ENCODE results near the gene LRRC36. TPM values are rescaled to one million over a fixed set of nuclear protein-coding genes. Genes with fewer than 3 reads are reported as not detected.

Gene LRRC36
- polyA plus RNA-seq, 1 donor (not counting 4 experiments of a cell fraction or from before 2014, with no cell fraction given) = not detected

DNA sequence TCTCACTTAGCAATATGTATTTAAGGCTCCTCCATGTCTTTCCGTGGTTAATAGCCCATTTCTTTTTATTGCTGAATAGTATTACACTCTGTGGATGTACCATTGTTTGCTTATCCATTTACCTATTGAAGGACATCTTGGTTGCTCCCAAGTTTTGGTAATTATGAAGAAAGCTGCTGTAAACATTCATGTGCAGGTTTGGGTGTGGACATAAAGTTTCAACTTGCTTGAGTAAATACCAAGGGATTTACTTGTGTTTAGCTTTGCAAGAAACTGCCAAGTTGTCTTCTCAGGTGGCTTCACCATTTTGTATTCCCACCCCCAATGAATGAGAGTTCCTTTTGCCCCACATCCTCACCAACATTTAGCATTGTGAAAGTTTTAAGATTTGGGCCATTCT is 9.5 kb downstream of the LRRC36 start:
- dilution Hi-C loops (cut with MboI; ENCODE audit: extremely low pct_ligation_motif_present, low sequenced_read_pairs) = no loop called here
- no peak overlapping the region for H3K4me3 ChIP-seq (ENCODE audit: control insufficient read depth in 2 of 3, extremely low read depth in 1 of 3, insufficient read depth in 2 of 3, low read depth in 1 of 3, low read length in 3 of 3)

DNA sequence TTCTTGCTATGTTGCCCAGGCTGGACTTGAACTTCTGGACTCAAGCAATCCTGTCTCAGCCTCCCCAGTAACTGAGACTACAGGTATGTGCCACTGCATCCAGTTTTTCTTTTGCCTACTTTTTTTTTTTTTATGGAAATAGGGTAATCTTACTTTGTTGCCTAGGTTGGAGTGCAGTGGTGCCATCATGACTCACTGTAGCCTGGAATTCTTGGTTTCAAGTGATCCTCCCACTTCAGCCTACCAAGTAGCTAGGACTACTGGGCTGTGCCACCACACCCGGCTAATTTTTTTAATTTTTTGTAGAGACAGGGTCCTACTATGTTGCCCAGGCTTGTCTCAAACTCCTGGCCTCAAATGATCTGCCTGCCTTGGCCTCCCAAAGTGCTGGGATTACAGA is 10.0 kb downstream of the LRRC36 start:
- H3K27ac ChIP-seq (ENCODE audit: control insufficient read depth, insufficient read depth, low read length) = no peak overlapping the region
- H2AFZ ChIP-seq (ENCODE audit: control insufficient read depth, low read length) = no peak overlapping the region
- TF ChIP-seq EZH2 (IDR thresholded peaks at IDR 0.05; ENCODE audit: low read length) = no peak

More for the DNA sequence above, 9.5 kb downstream of the LRRC36 start:
- H3K9me1 ChIP-seq (ENCODE audit: control insufficient read depth, extremely low read depth, insufficient read depth, low read length) = no peaks in the 10 kb centered on the region
- FAIRE-seq (no peak), DNase-seq (ENCODE audit: low read depth, low spot score) (no peak)
- no peaks in the 10 kb centered on the region for H3K79me2 ChIP-seq (ENCODE audit: control insufficient read depth, insufficient read depth, low read length)
- TF ChIP-seq, protein P1, sequence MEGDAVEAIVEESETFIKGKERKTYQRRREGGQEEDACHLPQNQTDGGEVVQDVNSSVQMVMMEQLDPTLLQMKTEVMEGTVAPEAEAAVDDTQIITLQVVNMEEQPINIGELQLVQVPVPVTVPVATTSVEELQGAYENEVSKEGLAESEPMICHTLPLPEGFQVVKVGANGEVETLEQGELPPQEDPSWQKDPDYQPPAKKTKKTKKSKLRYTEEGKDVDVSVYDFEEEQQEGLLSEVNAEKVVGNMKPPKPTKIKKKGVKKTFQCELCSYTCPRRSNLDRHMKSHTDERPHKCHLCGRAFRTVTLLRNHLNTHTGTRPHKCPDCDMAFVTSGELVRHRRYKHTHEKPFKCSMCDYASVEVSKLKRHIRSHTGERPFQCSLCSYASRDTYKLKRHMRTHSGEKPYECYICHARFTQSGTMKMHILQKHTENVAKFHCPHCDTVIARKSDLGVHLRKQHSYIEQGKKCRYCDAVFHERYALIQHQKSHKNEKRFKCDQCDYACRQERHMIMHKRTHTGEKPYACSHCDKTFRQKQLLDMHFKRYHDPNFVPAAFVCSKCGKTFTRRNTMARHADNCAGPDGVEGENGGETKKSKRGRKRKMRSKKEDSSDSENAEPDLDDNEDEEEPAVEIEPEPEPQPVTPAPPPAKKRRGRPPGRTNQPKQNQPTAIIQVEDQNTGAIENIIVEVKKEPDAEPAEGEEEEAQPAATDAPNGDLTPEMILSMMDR (optimal IDR thresholded peaks at IDR 0.05 in 1 of 3, IDR thresholded peaks at IDR 0.05 in 1 of 3, conservative IDR thresholded peaks at IDR 0.05 in 1 of 3; ENCODE audit: extremely low read depth in 1 of 3, insufficient read depth in 2 of 3, low read length in 3 of 3) = no peak
- no peak for TF ChIP-seq EZH2 (IDR thresholded peaks at IDR 0.05; ENCODE audit: low read length)
- H3K9me3 ChIP-seq (ENCODE audit: control insufficient read depth, low read depth, low read length) = no peaks in the 10 kb centered on the region
- H3K9ac ChIP-seq (ENCODE audit: control insufficient read depth, extremely low read depth, insufficient read depth, low read length) = no peak overlapping the region
- no peak overlapping the region for H2AFZ ChIP-seq (ENCODE audit: control insufficient read depth, low read length)
- no peaks in the 10 kb centered on the region for H3K4me1 ChIP-seq (ENCODE audit: control insufficient read depth, extremely low read depth, insufficient read depth, low read length)
- no peak overlapping the region for H3K4me2 ChIP-seq (ENCODE audit: control insufficient read depth, extremely low read depth, insufficient read depth, low read depth, low read length)
- H4K20me1 ChIP-seq (ENCODE audit: control insufficient read depth, extremely low read depth, insufficient read depth, low read length) = no peaks in the 10 kb centered on the region
- no peaks in the 10 kb centered on the region for H3K36me3 ChIP-seq (ENCODE audit: control insufficient read depth in 2 of 2, extremely low read depth in 1 of 2, insufficient read depth in 2 of 2, low read length in 2 of 2)
- H3K27me3 ChIP-seq (ENCODE audit: control insufficient read depth, extremely low read depth, insufficient read depth, low read length) = no peaks in the 10 kb centered on the region
- H3K27ac ChIP-seq (ENCODE audit: control insufficient read depth, insufficient read depth, low read length) = no peak overlapping the region

DNA sequence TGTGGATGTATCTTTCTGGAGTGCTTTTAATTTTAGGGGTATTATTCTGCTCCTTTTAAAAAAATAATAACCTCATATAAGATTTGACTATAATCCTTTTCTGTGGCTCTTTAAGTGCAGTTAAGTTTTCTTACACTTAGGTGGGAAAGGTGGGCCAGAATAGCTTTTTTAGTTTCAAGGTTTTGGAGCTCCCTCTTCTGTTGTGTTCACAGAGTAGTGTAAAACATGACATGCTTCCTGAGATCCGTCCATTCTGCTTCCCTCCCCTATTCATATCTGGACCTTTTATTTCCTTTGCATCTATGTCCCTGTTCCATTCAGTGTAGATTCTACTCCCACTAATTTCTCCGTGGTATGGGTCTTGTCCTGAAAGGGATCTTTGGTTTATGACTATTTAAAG is 12.8 kb downstream of the LRRC36 start:
- H3K4me3 ChIP-seq (ENCODE audit: control insufficient read depth in 2 of 3, extremely low read depth in 1 of 3, insufficient read depth in 2 of 3, low read depth in 1 of 3, low read length in 3 of 3) = no peak overlapping the region
- H3K9me1 ChIP-seq (ENCODE audit: control insufficient read depth, extremely low read depth, insufficient read depth, low read length) = no peaks in the 10 kb centered on the region
- no peaks in the 10 kb centered on the region for H4K20me1 ChIP-seq (ENCODE audit: control insufficient read depth, extremely low read depth, insufficient read depth, low read length)
- H3K36me3 ChIP-seq (ENCODE audit: control insufficient read depth in 2 of 2, extremely low read depth in 1 of 2, insufficient read depth in 2 of 2, low read length in 2 of 2) = no peaks in the 10 kb centered on the region
- no peak for DNase-seq (ENCODE audit: low read depth, low spot score)
- no peaks in the 10 kb centered on the region for H3K27me3 ChIP-seq (ENCODE audit: control insufficient read depth, extremely low read depth, insufficient read depth, low read length)
- no peak overlapping the region for H2AFZ ChIP-seq (ENCODE audit: control insufficient read depth, low read length)
- no peaks in the 10 kb centered on the region for H3K4me1 ChIP-seq (ENCODE audit: control insufficient read depth, extremely low read depth, insufficient read depth, low read length)
- FAIRE-seq = no peak
- H3K4me2 ChIP-seq (ENCODE audit: control insufficient read depth, extremely low read depth, insufficient read depth, low read depth, low read length) = no peak overlapping the region
- no peaks in the 10 kb centered on the region for H3K79me2 ChIP-seq (ENCODE audit: control insufficient read depth, insufficient read depth, low read length)
- no peak overlapping the region for H3K9ac ChIP-seq (ENCODE audit: control insufficient read depth, extremely low read depth, insufficient read depth, low read length)
- TF ChIP-seq EZH2 (IDR thresholded peaks at IDR 0.05; ENCODE audit: low read length) = no peak
- TF ChIP-seq, protein P1 (optimal IDR thresholded peaks at IDR 0.05 in 1 of 3, IDR thresholded peaks at IDR 0.05 in 1 of 3, conservative IDR thresholded peaks at IDR 0.05 in 1 of 3; ENCODE audit: extremely low read depth in 1 of 3, insufficient read depth in 2 of 3, low read length in 3 of 3) = peak in 1 of 3 experiments; percentile 25
- no peak overlapping the region for H3K27ac ChIP-seq (ENCODE audit: control insufficient read depth, insufficient read depth, low read length)
- no peaks in the 10 kb centered on the region for H3K9me3 ChIP-seq (ENCODE audit: control insufficient read depth, low read depth, low read length)
- dilution Hi-C loops (cut with MboI; ENCODE audit: extremely low pct_ligation_motif_present, low sequenced_read_pairs) = no loop called here

More for the DNA sequence above, 10.0 kb downstream of the LRRC36 start:
- Histone ChIP-seq H3K36me3 (ENCODE audit: control insufficient read depth in 2 of 2, extremely low read depth in 1 of 2, insufficient read depth in 2 of 2, low read length in 2 of 2) (no peaks in the 10 kb centered on the region), H3K4me1 (ENCODE audit: control insufficient read depth, extremely low read depth, insufficient read depth, low read length) (no peaks in the 10 kb centered on the region), H3K27me3 (ENCODE audit: control insufficient read depth, extremely low read depth, insufficient read depth, low read length) (no peaks in the 10 kb centered on the region), H3K9me3 (ENCODE audit: control insufficient read depth, low read depth, low read length) (no peaks in the 10 kb centered on the region), H3K4me2 (ENCODE audit: control insufficient read depth, extremely low read depth, insufficient read depth, low read depth, low read length) (no peak overlapping the region), H4K20me1 (ENCODE audit: control insufficient read depth, extremely low read depth, insufficient read depth, low read length) (no peaks in the 10 kb centered on the region), H3K9ac (ENCODE audit: control insufficient read depth, extremely low read depth, insufficient read depth, low read length) (no peak overlapping the region), H3K4me3 (ENCODE audit: control insufficient read depth in 2 of 3, extremely low read depth in 1 of 3, insufficient read depth in 2 of 3, low read depth in 1 of 3, low read length in 3 of 3) (no peak overlapping the region), H3K79me2 (ENCODE audit: control insufficient read depth, insufficient read depth, low read length) (no peaks in the 10 kb centered on the region), H3K9me1 (ENCODE audit: control insufficient read depth, extremely low read depth, insufficient read depth, low read length) (no peaks in the 10 kb centered on the region)
- dilution Hi-C loops (cut with MboI; ENCODE audit: extremely low pct_ligation_motif_present, low sequenced_read_pairs) = no loop called here
- FAIRE-seq = no peak
- peak; percentile 9 for DNase-seq (ENCODE audit: low read depth, low spot score)

Measured in keratinocyte (primary cell).